Natural killer cell treated with Interleukin-12 subunit alpha and Interleukin-12 subunit beta and Interleukin-15 and Interleukin-18, amount 100 ng/mL, for 72 hours (primary cell): Measurements from ENCODE around the gene GRPEL2. TPM values are rescaled to one million over a fixed set of nuclear protein-coding genes. Genes with fewer than 3 reads are reported as not detected.

Source experiments
- ATAC-seq, 2 donors: fragments of 150-1000 bp; cut with Tn5 transposase in 1 of 2; sonication (Bioruptor Pico), chemical (Tn5 transposase) in 1 of 2; 2 replicates each; pipeline ENCODE4 v1.10.0; 2021
- DNase-seq: peaks from one replicate; pipeline ENCODE4 v3.0.0; 2022; ENCODE audit warnings: low spot score
- H3K27ac Mint-ChIP-seq, 2 donors: 1 replicate in 1 of 2; 2 replicates in 1 of 2; pipeline ENCODE4 v1.8.0; 2022; ENCODE audit warnings: mixed read lengths in 2 of 2, mild to moderate bottlenecking in 1 of 2, moderate library complexity in 1 of 2
- H3K27me3 Mint-ChIP-seq, 2 donors: 1 replicate in 1 of 2; 2 replicates in 1 of 2; pipeline ENCODE4 v1.8.0; 2022; ENCODE audit warnings: mixed read lengths in 2 of 2
- H3K36me3 Mint-ChIP-seq: one replicate; pipeline ENCODE4 v1.8.0; 2022; ENCODE audit warnings: mixed read lengths
- H3K4me1 Mint-ChIP-seq, 2 donors: 1 replicate in 1 of 2; 2 replicates in 1 of 2; pipeline ENCODE4 v1.8.0; 2022; ENCODE audit warnings: low read depth in 2 of 2, mixed read lengths in 2 of 2, mild to moderate bottlenecking in 1 of 2
- H3K4me3 Mint-ChIP-seq: one replicate; pipeline ENCODE4 v1.8.0; 2022; ENCODE audit warnings: mixed read lengths
- H3K9me3 Mint-ChIP-seq: 2 replicates; pipeline ENCODE4 v1.8.0; 2022; ENCODE audit warnings: mixed read lengths
- total RNA-seq, 2 donors: library from RNA; stranded (reverse); gene quantifications; one replicate each; pipeline ENCODE4 v1.2.3, GENCODE V29; 2022

Gene GRPEL2
- total RNA-seq, 2 donors from 2014 or later: 23.6 to 36.8 TPM

DNA sequence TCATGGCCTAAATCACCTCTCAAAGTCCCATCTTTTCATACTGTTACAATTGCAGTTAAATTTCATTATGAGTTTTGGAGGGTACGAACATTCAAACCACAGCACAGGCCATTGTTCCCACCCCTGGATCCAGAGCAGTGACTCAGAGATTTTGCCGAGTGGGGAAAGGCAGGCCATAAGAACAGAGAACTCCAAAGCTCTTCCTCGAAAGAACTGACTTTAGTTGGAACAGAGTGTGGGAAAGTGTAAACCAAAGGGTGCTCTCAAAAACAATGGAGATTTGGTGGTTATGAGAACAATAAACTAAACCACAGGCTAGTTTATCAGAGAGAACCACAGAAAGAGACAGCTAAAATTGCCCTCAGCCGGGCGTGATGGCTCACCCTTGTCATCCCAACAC lies 19.4 kb upstream of the GRPEL2 start:
- no peak overlapping the region for H3K27ac Mint-ChIP-seq
- no peak for DNase-seq
- no peak for ATAC-seq
- no peaks in the 10 kb centered on the region for H3K9me3 Mint-ChIP-seq
- H3K27me3 Mint-ChIP-seq: no peaks in the 10 kb centered on the region
- no peak overlapping the region for H3K4me3 Mint-ChIP-seq
- H3K4me1 Mint-ChIP-seq: no peaks in the 10 kb centered on the region
- no peaks in the 10 kb centered on the region for H3K36me3 Mint-ChIP-seq

DNA sequence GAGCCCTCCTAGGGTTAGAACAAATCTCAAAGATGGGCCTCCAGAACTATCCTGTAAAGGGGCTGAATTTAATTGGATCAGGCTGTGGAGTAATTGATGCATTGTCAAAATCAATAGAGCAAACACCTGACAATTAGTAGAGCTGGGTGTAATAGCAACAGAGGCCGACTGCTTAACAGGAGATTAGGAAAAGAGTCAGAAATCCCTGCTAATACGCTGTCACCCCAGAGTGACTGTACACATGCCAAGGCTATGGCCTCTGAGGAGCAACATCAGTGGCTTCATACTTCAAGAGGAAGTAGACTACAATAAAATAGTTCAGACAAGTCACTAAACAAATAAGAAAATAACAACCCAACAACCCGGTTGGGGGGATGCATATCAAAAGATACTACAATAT lies 18.7 kb upstream of the GRPEL2 start:
- Mint-ChIP-seq H3K9me3 (no peaks in the 10 kb centered on the region), H3K36me3 (no peaks in the 10 kb centered on the region), H3K27me3 (no peaks in the 10 kb centered on the region), H3K27ac (no peak overlapping the region), H3K4me1 (no peaks in the 10 kb centered on the region), H3K4me3 (no peak overlapping the region)
- ATAC-seq (no peak), DNase-seq (no peak)

- DNase-seq (no peak), ATAC-seq (no peak)
- H3K27me3 Mint-ChIP-seq: no peaks in the 10 kb centered on the region
- H3K4me1 Mint-ChIP-seq: no peaks in the 10 kb centered on the region
- H3K9me3 Mint-ChIP-seq: no peaks in the 10 kb centered on the region
- H3K36me3 Mint-ChIP-seq: no peaks in the 10 kb centered on the region
- no peak overlapping the region for H3K4me3 Mint-ChIP-seq
- no peak overlapping the region for H3K27ac Mint-ChIP-seq
Observed at GRCh38 chr5:149328177-149328576, 17.1 kb upstream of the GRPEL2 start.

GRCh38 chr5:149333711-149334443 lies 11.4 kb upstream of the GRPEL2 start:
- H3K27ac Mint-ChIP-seq: no peak overlapping the region
- no peaks in the 10 kb centered on the region for H3K9me3 Mint-ChIP-seq
- ATAC-seq (no peak), DNase-seq (no peak)
- H3K4me3 Mint-ChIP-seq: no peak overlapping the region
- H3K4me1 Mint-ChIP-seq: no peaks in the 10 kb centered on the region
- H3K36me3 Mint-ChIP-seq: no peaks in the 10 kb centered on the region
- peaks cover 2 to 6% of the 10 kb centered on the region in 2 donors for H3K27me3 Mint-ChIP-seq

DNA sequence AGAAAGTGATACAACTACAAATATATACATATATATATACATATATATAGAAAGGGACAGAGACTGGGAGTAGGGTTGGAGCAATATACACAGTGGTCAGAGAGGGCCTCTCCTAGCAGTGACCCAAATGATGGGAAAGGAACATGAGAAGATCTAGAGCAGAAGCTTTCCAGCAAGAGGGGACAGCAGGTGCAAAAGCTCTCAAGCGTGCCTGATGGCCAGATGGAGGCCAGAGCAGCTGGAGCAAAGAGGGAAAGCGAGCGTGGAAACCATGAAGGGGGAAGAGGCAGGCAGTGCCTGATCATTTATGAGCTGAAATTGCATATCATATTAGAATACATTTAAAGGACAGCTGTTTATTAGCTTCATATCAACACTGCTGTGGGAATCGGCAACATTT lies 7.6 kb upstream of the GRPEL2 start:
- ATAC-seq (no peak), DNase-seq (no peak)
- Mint-ChIP-seq H3K9me3 (no peaks in the 10 kb centered on the region), H3K27ac (no peak overlapping the region), H3K36me3 (no peaks in the 10 kb centered on the region), H3K27me3 (peaks cover 2 to 7% of the 10 kb centered on the region in 2 donors), H3K4me3 (no peak overlapping the region), H3K4me1 (no peaks in the 10 kb centered on the region)

DNA sequence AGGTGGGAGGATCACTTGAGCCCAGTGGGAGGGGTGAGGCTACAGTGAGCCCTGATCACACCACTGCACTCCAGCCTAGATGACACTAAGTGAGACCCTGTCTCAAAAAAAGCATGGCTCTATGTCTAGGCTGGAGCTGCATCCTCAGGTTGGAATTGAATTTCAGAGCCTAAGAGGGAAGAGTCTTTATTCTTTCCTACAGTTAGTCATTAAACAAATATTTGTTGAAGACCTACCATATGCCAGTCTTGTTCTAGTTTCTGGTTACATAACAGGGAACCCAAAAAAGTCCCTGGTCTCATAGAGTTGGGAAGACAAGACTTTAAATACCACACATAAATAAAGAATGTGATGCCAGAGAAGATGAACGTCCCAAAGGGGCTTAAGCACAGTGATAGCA lies 6.9 kb upstream of the GRPEL2 start:
- H3K4me1 Mint-ChIP-seq: no peaks in the 10 kb centered on the region
- DNase-seq: no peak
- H3K27me3 Mint-ChIP-seq: peaks cover 2 to 7% of the 10 kb centered on the region in 2 donors
- H3K27ac Mint-ChIP-seq: no peak overlapping the region
- H3K9me3 Mint-ChIP-seq: no peaks in the 10 kb centered on the region
- no peak overlapping the region for H3K4me3 Mint-ChIP-seq
- H3K36me3 Mint-ChIP-seq: no peaks in the 10 kb centered on the region
- no peak for ATAC-seq

DNA sequence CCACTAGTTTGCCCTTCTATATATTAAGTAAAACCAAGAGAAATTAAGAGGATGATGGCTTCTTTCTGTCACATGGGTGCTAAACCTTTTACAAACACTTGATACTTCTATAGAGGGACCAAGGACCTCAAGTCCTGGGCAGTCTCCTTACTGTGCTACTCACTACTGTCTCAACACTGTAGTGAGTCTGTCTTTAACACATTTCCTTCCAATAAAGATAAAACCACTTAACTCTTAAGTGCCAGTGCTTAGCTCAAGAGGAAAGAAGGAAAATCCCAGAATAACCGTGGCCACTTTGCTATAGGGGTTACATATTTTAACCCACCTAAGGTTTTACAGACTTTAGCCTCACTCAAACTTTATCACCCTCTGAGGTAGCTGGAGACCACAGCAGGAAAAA lies 4.4 kb upstream of the GRPEL2 start:
- Mint-ChIP-seq H3K4me3 (no peak overlapping the region), H3K27me3 (peaks cover 2 to 7% of the 10 kb centered on the region in 2 donors), H3K4me1 (peaks cover 15 to 19% of the 10 kb centered on the region in 2 donors), H3K27ac (no peak overlapping the region), H3K9me3 (no peaks in the 10 kb centered on the region), H3K36me3 (peaks cover under 1% of the 10 kb centered on the region)
- ATAC-seq (no peak), DNase-seq (no peak)

DNA sequence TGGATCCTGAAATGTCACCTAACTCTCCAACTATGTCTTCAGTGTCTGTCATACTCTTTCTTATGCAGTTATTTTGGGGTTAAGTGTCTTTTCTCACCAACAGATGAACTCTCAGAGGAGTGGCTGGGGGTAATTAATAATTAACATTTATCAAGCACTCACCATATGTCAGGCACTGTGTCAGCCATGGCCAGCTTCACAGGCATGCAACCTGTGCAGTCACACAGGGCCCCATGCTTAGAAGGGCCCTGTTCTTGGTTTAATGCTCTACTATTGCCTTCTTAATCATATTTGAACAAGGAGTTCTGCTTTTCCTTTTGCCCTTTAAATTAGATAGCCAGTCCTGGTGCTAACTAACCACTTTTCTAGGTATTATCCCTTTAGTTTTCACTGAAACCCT lies 3.4 kb upstream of the GRPEL2 start:
- ATAC-seq: no peak
- Mint-ChIP-seq H3K36me3 (peaks cover 4% of the 10 kb centered on the region), H3K4me3 (no peak overlapping the region), H3K27ac (no peak overlapping the region), H3K9me3 (no peaks in the 10 kb centered on the region), H3K4me1 (peaks cover 20 to 24% of the 10 kb centered on the region in 2 donors), H3K27me3 (peaks cover 2 to 7% of the 10 kb centered on the region in 2 donors)
- no peak for DNase-seq

- Mint-ChIP-seq H3K9me3 (no peaks in the 10 kb centered on the region), H3K27me3 (no peaks in the 10 kb centered on the region), H3K36me3 (peaks cover 24% of the 10 kb centered on the region), H3K4me1 (peaks cover 34 to 44% of the 10 kb centered on the region in 2 donors), H3K4me3 (peak overlapping the region; percentile 97), H3K27ac (peak overlapping the region; percentile 91 to 98)
- DNase-seq (no peak), ATAC-seq (no peak)
Observed at GRCh38 chr5:149344151-149344550, 1.1 kb upstream of the GRPEL2 start.

DNA sequence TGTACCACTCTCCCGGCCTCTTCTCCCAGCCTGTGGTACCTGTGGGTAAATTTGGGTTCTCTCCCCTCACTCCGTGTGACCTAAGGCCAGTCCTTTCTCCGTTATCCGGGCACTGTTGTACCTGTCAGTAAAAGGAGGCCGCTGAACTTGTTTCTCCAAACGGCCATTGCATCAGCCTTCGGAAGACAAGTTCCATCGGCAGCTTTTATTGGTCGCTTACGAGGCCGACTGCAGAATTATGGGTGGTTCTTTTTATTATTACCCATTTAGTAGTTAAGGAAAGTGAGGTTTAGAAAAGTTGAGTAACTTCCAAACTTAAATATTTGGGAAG lies 558 bp downstream of the GRPEL2 start:
- H3K9me3 Mint-ChIP-seq: no peaks in the 10 kb centered on the region
- no peaks in the 10 kb centered on the region for H3K27me3 Mint-ChIP-seq
- H3K36me3 Mint-ChIP-seq: peaks cover 40% of the 10 kb centered on the region
- peak in 1 of 2 donors; percentile 14 for ATAC-seq
- H3K4me1 Mint-ChIP-seq: peaks cover 34 to 44% of the 10 kb centered on the region in 2 donors
- no peak for DNase-seq
- peak overlapping the region; percentile 91 to 98 for H3K27ac Mint-ChIP-seq
- H3K4me3 Mint-ChIP-seq: peak overlapping the region; percentile 97

DNA sequence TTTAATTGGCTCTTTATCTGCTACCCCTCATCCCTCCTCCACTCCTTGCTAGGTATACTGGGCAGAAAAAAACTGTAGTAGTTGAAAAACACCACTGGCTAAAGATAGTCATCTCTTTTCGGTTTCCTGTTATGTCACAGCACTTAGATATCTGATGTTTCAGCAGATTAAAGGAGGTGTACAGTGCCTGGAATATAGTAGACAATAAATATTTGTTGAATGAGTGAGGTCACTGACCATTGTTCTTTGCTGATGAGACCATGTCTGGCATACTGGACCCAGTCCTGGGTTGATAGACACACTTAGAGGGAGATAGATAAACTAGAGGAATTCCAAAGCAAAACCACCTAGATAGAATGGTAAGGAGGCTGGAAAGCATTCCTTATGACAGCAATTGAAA lies 3.2 kb downstream of the GRPEL2 start:
- H3K9me3 Mint-ChIP-seq: no peaks in the 10 kb centered on the region
- H3K27me3 Mint-ChIP-seq: no peaks in the 10 kb centered on the region
- H3K4me3 Mint-ChIP-seq: peak overlapping the region; percentile 81
- H3K36me3 Mint-ChIP-seq: peaks cover 50% of the 10 kb centered on the region
- peak overlapping the region; percentile 74 to 91 for H3K27ac Mint-ChIP-seq
- no peak for ATAC-seq
- H3K4me1 Mint-ChIP-seq: peaks cover 34 to 49% of the 10 kb centered on the region in 2 donors
- DNase-seq: no peak

- no peak overlapping the region for H3K4me3 Mint-ChIP-seq
- DNase-seq (no peak), ATAC-seq (no peak)
- no peaks in the 10 kb centered on the region for H3K9me3 Mint-ChIP-seq
- no peaks in the 10 kb centered on the region for H3K27me3 Mint-ChIP-seq
- no peak overlapping the region for H3K27ac Mint-ChIP-seq
- H3K4me1 Mint-ChIP-seq: peaks cover 29 to 42% of the 10 kb centered on the region in 2 donors
- H3K36me3 Mint-ChIP-seq: peaks cover 55% of the 10 kb centered on the region
Observed at GRCh38 chr5:149349382-149349781, 4.1 kb downstream of the GRPEL2 start.

DNA sequence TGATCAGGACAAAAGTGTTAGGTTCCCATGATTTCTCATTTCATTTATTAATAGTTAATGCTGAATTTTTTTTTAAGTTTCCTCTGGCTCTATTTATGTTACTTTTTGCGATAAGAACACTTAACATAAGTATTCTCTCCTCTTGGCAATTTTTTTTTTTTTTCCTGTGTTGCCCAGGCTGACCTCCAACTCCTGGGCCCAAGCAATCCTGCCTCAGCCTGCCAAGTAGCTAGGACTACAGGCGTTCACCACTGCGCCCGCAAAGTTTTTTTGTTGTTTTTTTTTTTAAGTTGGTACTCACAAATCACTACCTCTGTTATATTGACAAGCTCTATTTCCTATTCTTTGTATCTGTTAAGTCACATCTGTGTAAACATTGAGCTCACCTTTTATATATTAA lies 6.9 kb downstream of the GRPEL2 start:
- ATAC-seq (no peak), DNase-seq (no peak)
- peaks cover 59% of the 10 kb centered on the region for H3K36me3 Mint-ChIP-seq
- no peak overlapping the region for H3K27ac Mint-ChIP-seq
- H3K4me1 Mint-ChIP-seq: peaks cover 20 to 34% of the 10 kb centered on the region in 2 donors
- H3K4me3 Mint-ChIP-seq: no peak overlapping the region
- H3K9me3 Mint-ChIP-seq: no peaks in the 10 kb centered on the region
- H3K27me3 Mint-ChIP-seq: no peaks in the 10 kb centered on the region

DNA sequence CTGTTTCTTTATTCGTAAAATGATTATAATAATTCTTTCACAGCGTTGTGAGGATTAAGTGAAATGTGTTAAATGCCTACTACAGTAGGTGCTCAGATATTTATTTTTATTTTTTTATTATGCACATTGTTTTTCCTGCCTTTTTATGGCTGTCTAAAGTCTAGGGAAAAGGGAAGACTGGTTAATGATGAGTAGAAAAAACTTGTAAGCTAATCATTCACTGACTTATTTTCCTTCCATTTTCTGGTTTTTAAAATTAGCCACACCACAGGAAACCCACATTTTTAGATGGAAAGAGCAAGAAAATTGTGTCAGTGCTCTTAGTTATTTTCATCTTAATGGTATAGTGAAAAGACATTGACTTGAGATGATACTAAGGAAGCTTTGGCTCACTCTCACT lies 8.6 kb downstream of the GRPEL2 start:
- Mint-ChIP-seq H3K4me1 (peaks cover 21 to 26% of the 10 kb centered on the region in 2 donors), H3K27ac (no peak overlapping the region), H3K4me3 (no peak overlapping the region), H3K9me3 (no peaks in the 10 kb centered on the region), H3K27me3 (no peaks in the 10 kb centered on the region), H3K36me3 (peaks cover 42% of the 10 kb centered on the region)
- DNase-seq (no peak), ATAC-seq (no peak)

- Mint-ChIP-seq H3K27me3 (no peaks in the 10 kb centered on the region), H3K27ac (peak overlapping the region; percentile 2 to 65), H3K9me3 (no peaks in the 10 kb centered on the region), H3K4me1 (peaks cover 35 to 40% of the 10 kb centered on the region in 2 donors), H3K36me3 (peaks cover 26% of the 10 kb centered on the region), H3K4me3 (no peak overlapping the region)
- no peak for DNase-seq
- no peak for ATAC-seq
Observed at GRCh38 chr5:149355688-149356087, 10.4 kb downstream of the GRPEL2 start.
